Body of pancreas (tissue), 4 donors: ENCODE measurements around the gene DUSP8.
"Not testable (repeated sequence)": the region's sequence is repeated elsewhere in the genome, so short reads cannot be mapped to it uniquely, and the experiment has no call there.

Experiments
- POLR2A ChIP-seq, 3 donors: fragments of 450-650 bp; IDR thresholded peaks; one replicate each; pipeline ENCODE4 v1.6.1; 2016; ENCODE audit warnings: antibody characterized with exemption in 3 of 3, mild to moderate bottlenecking in 2 of 3
- TF ChIP-seq, protein P1 (sequence below), 7 experiments: fragments of 450-650 bp in 4 of 7; fragments of 200-600 bp in 3 of 7; sonication (generic) in 3 of 7; IDR thresholded peaks; one replicate each; pipeline ENCODE4 v1.5.1; 2016 to 2019; ENCODE audit warnings: antibody characterized with exemption in 7 of 7

GRCh38 chr11:1605923-1606322 lies 33.9 kb upstream of the DUSP8 start:
- TF ChIP-seq POLR2A (IDR thresholded peaks at IDR 0.05): not testable (repeated sequence)
- TF ChIP-seq, protein P1, sequence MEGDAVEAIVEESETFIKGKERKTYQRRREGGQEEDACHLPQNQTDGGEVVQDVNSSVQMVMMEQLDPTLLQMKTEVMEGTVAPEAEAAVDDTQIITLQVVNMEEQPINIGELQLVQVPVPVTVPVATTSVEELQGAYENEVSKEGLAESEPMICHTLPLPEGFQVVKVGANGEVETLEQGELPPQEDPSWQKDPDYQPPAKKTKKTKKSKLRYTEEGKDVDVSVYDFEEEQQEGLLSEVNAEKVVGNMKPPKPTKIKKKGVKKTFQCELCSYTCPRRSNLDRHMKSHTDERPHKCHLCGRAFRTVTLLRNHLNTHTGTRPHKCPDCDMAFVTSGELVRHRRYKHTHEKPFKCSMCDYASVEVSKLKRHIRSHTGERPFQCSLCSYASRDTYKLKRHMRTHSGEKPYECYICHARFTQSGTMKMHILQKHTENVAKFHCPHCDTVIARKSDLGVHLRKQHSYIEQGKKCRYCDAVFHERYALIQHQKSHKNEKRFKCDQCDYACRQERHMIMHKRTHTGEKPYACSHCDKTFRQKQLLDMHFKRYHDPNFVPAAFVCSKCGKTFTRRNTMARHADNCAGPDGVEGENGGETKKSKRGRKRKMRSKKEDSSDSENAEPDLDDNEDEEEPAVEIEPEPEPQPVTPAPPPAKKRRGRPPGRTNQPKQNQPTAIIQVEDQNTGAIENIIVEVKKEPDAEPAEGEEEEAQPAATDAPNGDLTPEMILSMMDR (IDR thresholded peaks at IDR 0.05): not testable (repeated sequence)
